WI38 (cell line): ENCODE results near the gene AFMID.

ENCODE experiments used
- H3K4me3 ChIP-seq: 2 replicates; pipeline ENCODE4 v1.5.1; 2011; ENCODE audit warnings: low read depth, mild to moderate bottlenecking, control low read depth, low read length
- TF ChIP-seq, protein P1 (sequence below): IDR thresholded peaks from 2 replicates; pipeline ENCODE4 v1.5.1; 2012; ENCODE audit warnings: low read depth, mild to moderate bottlenecking, control low read depth, low read length

The AFMID gene

GRCh38 chr17:78208486-78208885, 21.3 kb downstream of the AFMID start:
- H3K4me3 ChIP-seq: no peak overlapping the region
- TF ChIP-seq, protein P1, sequence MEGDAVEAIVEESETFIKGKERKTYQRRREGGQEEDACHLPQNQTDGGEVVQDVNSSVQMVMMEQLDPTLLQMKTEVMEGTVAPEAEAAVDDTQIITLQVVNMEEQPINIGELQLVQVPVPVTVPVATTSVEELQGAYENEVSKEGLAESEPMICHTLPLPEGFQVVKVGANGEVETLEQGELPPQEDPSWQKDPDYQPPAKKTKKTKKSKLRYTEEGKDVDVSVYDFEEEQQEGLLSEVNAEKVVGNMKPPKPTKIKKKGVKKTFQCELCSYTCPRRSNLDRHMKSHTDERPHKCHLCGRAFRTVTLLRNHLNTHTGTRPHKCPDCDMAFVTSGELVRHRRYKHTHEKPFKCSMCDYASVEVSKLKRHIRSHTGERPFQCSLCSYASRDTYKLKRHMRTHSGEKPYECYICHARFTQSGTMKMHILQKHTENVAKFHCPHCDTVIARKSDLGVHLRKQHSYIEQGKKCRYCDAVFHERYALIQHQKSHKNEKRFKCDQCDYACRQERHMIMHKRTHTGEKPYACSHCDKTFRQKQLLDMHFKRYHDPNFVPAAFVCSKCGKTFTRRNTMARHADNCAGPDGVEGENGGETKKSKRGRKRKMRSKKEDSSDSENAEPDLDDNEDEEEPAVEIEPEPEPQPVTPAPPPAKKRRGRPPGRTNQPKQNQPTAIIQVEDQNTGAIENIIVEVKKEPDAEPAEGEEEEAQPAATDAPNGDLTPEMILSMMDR: no peak

- TF ChIP-seq, protein P1: no peak
- H3K4me3 ChIP-seq: no peak overlapping the region
Observed at GRCh38 chr17:78210111-78210510, 22.9 kb downstream of the AFMID start.

- H3K4me3 ChIP-seq: no peak overlapping the region
- TF ChIP-seq, protein P1: no peak
Observed at GRCh38 chr17:78211032-78211431, 23.9 kb downstream of the AFMID start.

DNA sequence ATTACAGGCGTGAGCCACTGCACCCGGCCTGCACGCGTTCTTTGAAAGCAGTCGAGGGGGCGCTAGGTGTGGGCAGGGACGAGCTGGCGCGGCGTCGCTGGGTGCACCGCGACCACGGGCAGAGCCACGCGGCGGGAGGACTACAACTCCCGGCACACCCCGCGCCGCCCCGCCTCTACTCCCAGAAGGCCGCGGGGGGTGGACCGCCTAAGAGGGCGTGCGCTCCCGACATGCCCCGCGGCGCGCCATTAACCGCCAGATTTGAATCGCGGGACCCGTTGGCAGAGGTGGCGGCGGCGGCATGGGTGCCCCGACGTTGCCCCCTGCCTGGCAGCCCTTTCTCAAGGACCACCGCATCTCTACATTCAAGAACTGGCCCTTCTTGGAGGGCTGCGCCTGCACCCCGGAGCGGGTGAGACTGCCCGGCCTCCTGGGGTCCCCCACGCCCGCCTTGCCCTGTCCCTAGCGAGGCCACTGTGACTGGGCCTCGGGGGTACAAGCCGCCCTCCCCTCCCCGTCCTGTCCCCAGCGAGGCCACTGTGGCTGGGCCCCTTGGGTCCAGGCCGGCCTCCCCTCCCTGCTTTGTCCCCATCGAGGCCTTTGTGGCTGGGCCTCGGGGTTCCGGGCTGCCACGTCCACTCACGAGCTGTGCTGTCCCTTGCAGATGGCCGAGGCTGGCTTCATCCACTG, 27.0 kb downstream of the AFMID start, which contains the start of gene BIRC5:
Gene BIRC5 (plus strand): TSS at position 238 of the 690 bp plus-strand sequence. CDS start 64 bp downstream, at position 302.
- TF ChIP-seq, protein P1: no peak
- peak within 1 kb of the TSS; percentile 63 for H3K4me3 ChIP-seq

DNA sequence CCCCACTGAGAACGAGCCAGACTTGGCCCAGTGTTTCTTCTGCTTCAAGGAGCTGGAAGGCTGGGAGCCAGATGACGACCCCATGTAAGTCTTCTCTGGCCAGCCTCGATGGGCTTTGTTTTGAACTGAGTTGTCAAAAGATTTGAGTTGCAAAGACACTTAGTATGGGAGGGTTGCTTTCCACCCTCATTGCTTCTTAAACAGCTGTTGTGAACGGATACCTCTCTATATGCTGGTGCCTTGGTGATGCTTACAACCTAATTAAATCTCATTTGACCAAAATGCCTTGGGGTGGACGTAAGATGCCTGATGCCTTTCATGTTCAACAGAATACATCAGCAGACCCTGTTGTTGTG, 27.5 kb downstream of the AFMID start:
- TF ChIP-seq, protein P1: no peak
- H3K4me3 ChIP-seq: peak overlapping the region; percentile 63

DNA sequence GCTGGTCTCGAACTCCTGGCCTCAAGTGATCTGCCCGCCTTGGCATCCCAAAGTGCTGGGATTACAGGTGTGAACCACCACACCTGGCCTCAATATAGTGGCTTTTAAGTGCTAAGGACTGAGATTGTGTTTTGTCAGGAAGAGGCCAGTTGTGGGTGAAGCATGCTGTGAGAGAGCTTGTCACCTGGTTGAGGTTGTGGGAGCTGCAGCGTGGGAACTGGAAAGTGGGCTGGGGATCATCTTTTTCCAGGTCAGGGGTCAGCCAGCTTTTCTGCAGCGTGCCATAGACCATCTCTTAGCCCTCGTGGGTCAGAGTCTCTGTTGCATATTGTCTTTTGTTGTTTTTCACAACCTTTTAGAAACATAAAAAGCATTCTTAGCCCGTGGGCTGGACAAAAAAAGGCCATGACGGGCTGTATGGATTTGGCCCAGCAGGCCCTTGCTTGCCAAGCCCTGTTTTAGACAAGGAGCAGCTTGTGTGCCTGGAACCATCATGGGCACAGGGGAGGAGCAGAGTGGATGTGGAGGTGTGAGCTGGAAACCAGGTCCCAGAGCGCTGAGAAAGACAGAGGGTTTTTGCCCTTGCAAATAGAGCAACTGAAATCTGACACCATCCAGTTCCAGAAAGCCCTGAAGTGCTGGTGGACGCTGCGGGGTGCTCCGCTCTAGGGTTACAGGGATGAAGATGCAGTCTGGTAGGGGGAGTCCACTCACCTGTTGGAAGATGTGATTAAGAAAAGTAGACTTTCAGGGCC, 32.4 kb downstream of the AFMID start:
- no peak overlapping the region for H3K4me3 ChIP-seq
- TF ChIP-seq, protein P1: no peak

GRCh38 chr17:78223061-78223460, 35.9 kb downstream of the AFMID start:
- H3K4me3 ChIP-seq: no peak overlapping the region
- TF ChIP-seq, protein P1: no peak
